Gastrocnemius medialis (tissue), 4 donors: ENCODE data around the gene RNF213.

Source experiments
- CTCF ChIP-seq, 5 experiments: fragments of 450-650 bp in 3 of 5; fragments of 200-600 bp in 2 of 5; sonication (generic) in 2 of 5; IDR thresholded peaks in 4 of 5; conservative IDR thresholded peaks in 1 of 5; 1 replicate in 4 of 5; 2 replicates in 1 of 5; pipeline ENCODE4 v1.5.1; 2016 to 2019; ENCODE audit warnings: antibody characterized with exemption in 5 of 5, mild to moderate bottlenecking in 3 of 5, moderate library complexity in 3 of 5
- POLR2A ChIP-seq, 2 donors: fragments of 450-650 bp; IDR thresholded peaks; one replicate each; pipeline ENCODE4 v1.6.1; 2017; ENCODE audit warnings: antibody characterized with exemption in 2 of 2, mild to moderate bottlenecking in 2 of 2, moderate library complexity in 2 of 2

- no peak for TF ChIP-seq CTCF (IDR thresholded peaks at IDR 0.05 in 4 of 5, conservative IDR thresholded peaks at IDR 0.05 in 1 of 5)
- no peak for TF ChIP-seq POLR2A (IDR thresholded peaks at IDR 0.05)
Observed at GRCh38 chr17:80439499-80439898, 178.8 kb downstream of the RNF213 start.
